Spleen (tissue), 7 donors: ENCODE data around the gene HSD11B1.

Experiments used
- CTCF ChIP-seq, 11 experiments: fragments of 200-600 bp in 7 of 11; fragments of 450-650 bp in 4 of 11; sonication (generic) in 4 of 11; IDR thresholded peaks in 8 of 11; conservative IDR thresholded peaks in 3 of 11; 1 replicate in 7 of 11; 2 replicates in 4 of 11; pipeline versions ENCODE4 v1.4.0 to v1.8.0; 2016 to 2021; ENCODE audit warnings: antibody characterized with exemption in 11 of 11, inconsistent platforms in 4 of 11, mild to moderate bottlenecking in 1 of 11
- POLR2A ChIP-seq, 3 donors: fragments of 450-650 bp; IDR thresholded peaks; one replicate each; pipeline ENCODE4 v1.5.1; 2017; ENCODE audit warnings: antibody characterized with exemption in 3 of 3, mild to moderate bottlenecking in 1 of 3
- POLR2AphosphoS5 ChIP-seq, 3 donors: sonication (generic); formaldehyde crosslinking; IDR thresholded peaks; one replicate each; pipeline ENCODE4 v1.5.1; 2017; ENCODE audit warnings: antibody characterized with exemption in 3 of 3
- donor health status: DM: no; HTN: no; CAD: no; lungs with moderate emphysema.
- donor health status: DM: no; HTN: no; CAD: no.
- donor health status: DM: no; HTN: no; CAD: no.

- TF ChIP-seq CTCF (IDR thresholded peaks at IDR 0.05 in 8 of 11, conservative IDR thresholded peaks at IDR 0.05 in 3 of 11) (no peak), POLR2AphosphoS5 (IDR thresholded peaks at IDR 0.05) (no peak), POLR2A (IDR thresholded peaks at IDR 0.05) (no peak)
These were observed 53.8 kb downstream of the HSD11B1 start for GRCh38 chr1:209758400-209758799.
